Astrocyte (in vitro differentiated cells and primary cell): Measurements from ENCODE around the gene SH3D21. TPM values are rescaled to one million over a fixed set of nuclear protein-coding genes. Genes with fewer than 3 reads are reported as not detected.

ENCODE experiments used
- DNase-seq: peaks from one replicate; pipeline ENCODE4 v3.0.0-alpha.2; 2010; ENCODE audit warnings: low read depth
- FAIRE-seq: peaks from 2 replicates; lab custom pipeline; 2011; peaks lifted over from hg19 to GRCh38; lab: Jason Lieb, UNC
- H2AFZ ChIP-seq: 2 replicates; pipeline ENCODE4 v1.6.0; 2012; ENCODE audit warnings: low read depth, low read length, inconsistent platforms
- H3K27ac ChIP-seq: 2 replicates; pipeline ENCODE4 v1.5.1; 2011; ENCODE audit warnings: low read depth, low read length, inconsistent platforms
- H3K27me3 ChIP-seq: 2 replicates; pipeline ENCODE4 v1.6.0; 2011; ENCODE audit warnings: low read length, inconsistent platforms; ENCODE audit not compliant: insufficient read depth
- H3K36me3 ChIP-seq: 2 replicates; pipeline ENCODE4 v1.5.1; 2011; ENCODE audit warnings: low read length, inconsistent platforms; ENCODE audit not compliant: insufficient read depth
- H3K4me1 ChIP-seq: 2 replicates; pipeline ENCODE4 v1.5.1; 2011; ENCODE audit warnings: low read length, inconsistent platforms; ENCODE audit not compliant: insufficient read depth
- H3K4me2 ChIP-seq: 2 replicates; pipeline ENCODE4 v1.6.0; 2012; ENCODE audit warnings: low read length, inconsistent platforms
- H3K4me3 ChIP-seq: 2 replicates; pipeline ENCODE4 v1.5.1; 2011; ENCODE audit warnings: low read depth, mild to moderate bottlenecking, low read length, inconsistent platforms; ENCODE audit not compliant: insufficient read depth
- H3K79me2 ChIP-seq: 2 replicates; pipeline ENCODE4 v1.6.0; 2012; ENCODE audit warnings: mild to moderate bottlenecking, low read length, inconsistent platforms; ENCODE audit not compliant: insufficient read depth
- H3K9ac ChIP-seq: 2 replicates; pipeline ENCODE4 v1.6.0; 2012; ENCODE audit warnings: mild to moderate bottlenecking, low read length, inconsistent platforms
- H3K9me3 ChIP-seq: 2 replicates; pipeline ENCODE4 v1.5.1; 2012; ENCODE audit warnings: low read depth, mild to moderate bottlenecking, low read length, inconsistent platforms; ENCODE audit not compliant: insufficient read depth
- H4K20me1 ChIP-seq: 2 replicates; pipeline ENCODE4 v1.6.0; 2012; ENCODE audit warnings: low read length, inconsistent platforms; ENCODE audit not compliant: insufficient read depth
- H3K27ac Mint-ChIP-seq: one replicate; pipeline ENCODE4 v1.8.0; 2021; ENCODE audit warnings: mild to moderate bottlenecking, mixed read lengths; ENCODE audit not compliant: unreplicated experiment
- H3K27me3 Mint-ChIP-seq: one replicate; pipeline ENCODE4 v1.8.0; 2021; ENCODE audit warnings: low read depth, mixed read lengths; ENCODE audit not compliant: unreplicated experiment
- H3K36me3 Mint-ChIP-seq: one replicate; pipeline ENCODE4 v1.8.0; 2021; ENCODE audit warnings: low read depth, mixed read lengths; ENCODE audit not compliant: unreplicated experiment
- H3K4me1 Mint-ChIP-seq: one replicate; pipeline ENCODE4 v1.8.0; 2021; ENCODE audit warnings: low read depth, mixed read lengths; ENCODE audit not compliant: unreplicated experiment
- H3K4me3 Mint-ChIP-seq: one replicate; pipeline ENCODE4 v1.8.0; 2021; ENCODE audit warnings: mild to moderate bottlenecking, moderate library complexity, mixed read lengths; ENCODE audit not compliant: unreplicated experiment
- H3K9me3 Mint-ChIP-seq: one replicate; pipeline ENCODE4 v1.8.0; 2021; ENCODE audit warnings: mild to moderate bottlenecking, mixed read lengths; ENCODE audit not compliant: unreplicated experiment
- CTCF ChIP-seq: IDR thresholded peaks from 2 replicates; pipeline ENCODE4 v1.5.1; 2011; ENCODE audit warnings: low read depth, mild to moderate bottlenecking, inconsistent platforms, low read length, moderate library complexity; ENCODE audit not compliant: insufficient read depth
- EZH2 ChIP-seq: IDR thresholded peaks from 2 replicates; pipeline ENCODE4 v1.6.1; 2012; ENCODE audit warnings: mild to moderate bottlenecking, low read length, inconsistent platforms; ENCODE audit not compliant: insufficient read depth
- total RNA-seq: library from RNA; stranded (reverse); gene quantifications from 2 replicates; pipeline ENCODE4 v1.2.1, GENCODE V29; 2021

SH3D21 gene
- total RNA-seq, 1 donor from 2014 or later = 13.6 TPM

DNA sequence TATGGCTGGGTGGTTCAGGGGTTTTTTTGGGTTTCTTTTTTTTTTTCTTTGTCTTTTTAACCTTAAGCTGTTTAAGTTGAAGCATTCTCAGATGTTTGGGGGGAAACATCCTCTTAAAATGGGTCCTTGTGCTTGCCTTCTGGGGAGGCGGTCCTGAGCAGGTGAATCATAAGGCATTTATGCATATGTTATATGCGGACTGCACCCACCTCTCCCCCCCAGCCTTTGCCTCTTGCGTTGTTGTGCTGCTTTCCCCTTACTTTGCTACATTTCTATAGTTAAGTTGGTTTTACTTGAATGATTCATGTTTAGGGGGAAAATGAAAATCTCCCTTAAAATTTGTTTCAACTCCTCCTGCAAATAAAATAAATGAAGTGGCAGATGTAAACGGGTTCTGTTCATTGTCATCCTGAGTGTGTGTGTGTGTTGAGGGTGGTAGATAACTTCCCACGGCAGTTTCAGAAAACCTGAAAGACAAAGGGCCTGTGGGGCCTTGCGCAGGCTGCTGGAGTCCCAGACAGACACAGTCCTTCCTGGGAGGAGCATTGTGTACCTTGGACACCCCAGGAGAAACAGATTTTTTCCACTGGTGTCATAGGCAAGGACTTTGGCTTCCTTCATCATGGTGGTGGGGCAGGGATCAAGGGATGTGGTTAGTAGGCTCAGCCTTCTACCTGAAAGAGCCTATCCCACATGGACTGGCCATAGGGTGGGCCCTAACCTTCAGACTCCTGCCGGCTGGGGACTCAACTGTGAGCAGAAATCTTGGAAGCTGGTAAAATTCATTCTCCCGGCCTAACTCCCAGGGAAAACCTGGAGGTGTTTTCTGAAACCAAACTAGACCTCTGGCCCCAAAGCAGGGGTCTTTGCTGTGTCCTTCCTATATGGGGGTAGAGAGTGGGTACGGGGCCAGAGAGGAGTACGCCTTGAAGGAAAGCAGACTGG lies 926 bp upstream of the SH3D21 start:
- H3K4me1 Mint-ChIP-seq = peaks cover 26% of the 10 kb centered on the region
- no peaks in the 10 kb centered on the region for H3K27me3 Mint-ChIP-seq
- no peak overlapping the region for H3K4me3 ChIP-seq
- H3K4me3 Mint-ChIP-seq = peak overlapping the region; percentile 21
- H3K79me2 ChIP-seq = peaks cover 6% of the 10 kb centered on the region
- DNase-seq (no peak), FAIRE-seq (no peak)
- peak overlapping the region; percentile 1 for H3K4me2 ChIP-seq
- H4K20me1 ChIP-seq = peaks cover 49% of the 10 kb centered on the region
- H3K9ac ChIP-seq = no peak overlapping the region
- H3K27ac Mint-ChIP-seq = peak overlapping the region; percentile 51
- H3K27ac ChIP-seq = no peak overlapping the region
- H3K36me3 ChIP-seq = peaks cover 29% of the 10 kb centered on the region
- peaks cover 42% of the 10 kb centered on the region for H3K36me3 Mint-ChIP-seq
- no peak overlapping the region for H2AFZ ChIP-seq
- no peaks in the 10 kb centered on the region for H3K9me3 ChIP-seq
- no peaks in the 10 kb centered on the region for H3K27me3 ChIP-seq
- H3K9me3 Mint-ChIP-seq = no peaks in the 10 kb centered on the region
- peaks cover 23% of the 10 kb centered on the region for H3K4me1 ChIP-seq
- TF ChIP-seq CTCF (no peak), EZH2 (no peak)

GRCh38 chr1:36305915-36306209 lies 306 bp upstream of the SH3D21 start:
- no peaks in the 10 kb centered on the region for H3K9me3 ChIP-seq
- H3K36me3 ChIP-seq = peaks cover 25% of the 10 kb centered on the region
- H3K79me2 ChIP-seq = peaks cover 6% of the 10 kb centered on the region
- no peak overlapping the region for H3K4me3 ChIP-seq
- H3K4me2 ChIP-seq = peak overlapping the region; percentile 99
- H3K36me3 Mint-ChIP-seq = peaks cover 40% of the 10 kb centered on the region
- no peaks in the 10 kb centered on the region for H3K9me3 Mint-ChIP-seq
- H3K9ac ChIP-seq = no peak overlapping the region
- H3K27me3 Mint-ChIP-seq = no peaks in the 10 kb centered on the region
- peaks cover 21% of the 10 kb centered on the region for H3K4me1 Mint-ChIP-seq
- FAIRE-seq (no peak), DNase-seq (no peak)
- no peak overlapping the region for H3K4me3 Mint-ChIP-seq
- peaks cover 18% of the 10 kb centered on the region for H3K4me1 ChIP-seq
- peak overlapping the region; percentile 51 for H3K27ac Mint-ChIP-seq
- no peak overlapping the region for H3K27ac ChIP-seq
- TF ChIP-seq CTCF (no peak), EZH2 (no peak)
- no peaks in the 10 kb centered on the region for H3K27me3 ChIP-seq
- peaks cover 43% of the 10 kb centered on the region for H4K20me1 ChIP-seq
- H2AFZ ChIP-seq = no peak overlapping the region
